ELF-1 (cell line): Measurements from ENCODE around the gene SIRPG.
"Not testable (repeated sequence)": the region's sequence is repeated elsewhere in the genome, so short reads cannot be mapped to it uniquely, and the experiment has no call there.

ENCODE experiments used
- DNase-seq: peaks from one replicate; pipeline ENCODE4 v3.0.0-alpha.2; 2016; ENCODE audit warnings: low read depth, low spot score

Gene SIRPG

GRCh38 chr20:1671891-1672669 lies 14.5 kb upstream of the SIRPG start:
- DNase-seq = no peak

- DNase-seq = no peak
Observed at GRCh38 chr20:1669304-1669703, 11.7 kb upstream of the SIRPG start.

DNA sequence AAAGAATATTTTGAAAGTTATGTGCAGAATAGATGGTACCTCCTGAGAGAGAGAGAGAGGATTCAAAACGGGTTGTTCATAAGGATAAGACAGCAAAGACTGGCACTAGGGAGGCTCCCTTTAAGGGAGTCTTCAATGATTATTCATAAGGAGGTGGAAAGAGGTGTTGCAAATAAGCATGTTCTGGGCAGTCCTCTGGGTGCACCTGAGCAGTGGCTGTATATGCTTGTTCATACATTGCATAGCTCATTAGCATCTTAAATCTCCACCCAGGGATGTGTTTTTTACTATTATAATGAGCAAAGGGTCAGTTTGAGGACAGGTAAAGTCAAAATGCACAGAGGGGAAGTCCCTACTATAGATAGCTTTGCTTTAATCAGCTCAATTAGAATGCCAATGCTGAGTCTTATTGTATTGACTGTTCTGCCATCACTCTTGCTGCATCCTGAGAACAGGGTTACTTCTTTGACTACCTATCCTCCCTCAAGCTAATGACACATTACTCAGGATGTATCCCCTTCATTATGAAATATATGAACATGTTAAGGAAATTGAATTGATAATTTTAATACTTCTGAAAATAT lies 10.0 kb upstream of the SIRPG start:
- no peak for DNase-seq

GRCh38 chr20:1666802-1667201 lies 9.2 kb upstream of the SIRPG start:
- DNase-seq = no peak

GRCh38 chr20:1665345-1665744 lies 7.8 kb upstream of the SIRPG start:
- no peak for DNase-seq

GRCh38 chr20:1664911-1665310 lies 7.3 kb upstream of the SIRPG start:
- DNase-seq = no peak

DNA sequence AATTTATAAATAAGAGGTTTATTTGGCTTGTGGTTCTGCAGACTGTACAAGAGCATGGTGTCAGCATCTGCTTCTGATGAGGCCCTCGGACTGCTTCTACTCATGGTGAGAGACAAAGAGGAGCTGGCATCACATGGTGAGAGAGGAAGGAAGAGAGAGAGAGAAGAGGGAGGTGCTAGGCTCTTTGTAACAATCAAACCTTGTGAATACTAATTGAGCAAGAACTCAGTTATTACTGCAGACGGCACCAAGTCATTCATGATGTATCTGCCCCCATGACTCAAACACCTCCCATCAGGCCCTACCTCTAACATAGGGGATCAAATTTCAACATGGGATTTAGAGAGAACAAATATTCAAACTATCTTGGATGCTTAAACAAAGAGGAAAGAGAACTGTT lies 6.3 kb upstream of the SIRPG start:
- no peak for DNase-seq

- no peak for DNase-seq
Observed at GRCh38 chr20:1661542-1662299, 4.1 kb upstream of the SIRPG start.

DNA sequence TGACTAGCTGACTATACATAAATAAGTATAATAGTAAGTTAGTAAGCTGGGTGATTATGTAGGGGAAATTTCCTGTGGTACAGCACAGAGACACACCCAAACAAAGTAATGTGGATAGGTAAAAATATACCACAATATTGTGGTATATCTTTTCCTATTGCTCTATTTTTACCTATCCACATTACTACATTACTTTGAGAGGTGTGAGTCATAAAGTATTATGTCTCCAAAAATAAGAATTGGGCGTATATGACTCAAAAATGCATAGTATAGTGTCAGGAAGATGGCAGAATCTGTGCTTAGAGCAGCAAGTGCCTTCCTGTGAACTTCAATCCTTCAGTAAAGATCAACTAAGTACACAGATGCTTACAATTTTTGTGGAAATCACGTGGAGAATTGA lies 2.7 kb upstream of the SIRPG start:
- DNase-seq = no peak

GRCh38 chr20:1656844-1657243 lies 735 bp downstream of the SIRPG start:
- no peak for DNase-seq

- no peak for DNase-seq
Observed at GRCh38 chr20:1654996-1655395, 2.6 kb downstream of the SIRPG start.

DNA sequence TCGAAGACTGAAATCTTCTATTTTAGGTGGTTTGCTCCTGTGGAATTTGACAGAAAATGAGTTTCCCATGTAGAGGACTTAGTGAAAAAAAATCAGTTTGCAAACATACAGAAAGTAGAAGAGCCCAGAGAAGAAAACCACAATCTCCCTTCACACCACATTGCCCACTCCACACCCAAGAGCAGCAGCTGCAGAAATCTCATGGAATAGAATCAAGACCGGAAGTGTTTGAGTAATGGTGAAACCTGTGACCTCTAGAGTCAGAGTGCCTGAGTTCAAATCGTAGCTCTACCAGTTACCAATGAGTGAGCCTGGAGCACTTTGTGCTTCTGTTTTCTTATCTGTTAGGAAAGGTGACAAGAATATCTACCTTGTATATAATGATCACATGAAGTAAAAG lies 4.6 kb downstream of the SIRPG start:
- no peak for DNase-seq

DNA sequence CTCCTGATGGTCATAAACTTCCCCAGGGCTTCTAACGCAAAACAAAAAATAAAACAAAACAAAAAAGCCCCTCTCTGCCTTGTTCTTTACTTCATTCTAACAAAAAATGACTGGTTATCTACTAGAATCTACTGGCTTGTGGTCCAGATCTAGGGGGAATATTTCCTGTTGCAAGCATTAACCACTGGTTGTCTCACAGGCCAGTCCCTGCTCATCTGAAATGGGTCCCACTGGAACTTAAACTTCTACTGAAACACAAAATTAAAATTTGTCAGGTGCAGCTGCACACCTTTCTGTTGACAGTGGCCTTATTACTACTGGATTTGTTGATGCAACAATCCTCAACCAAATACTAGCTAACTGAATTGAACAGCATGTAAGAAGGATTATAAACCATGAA lies 5.5 kb downstream of the SIRPG start:
- DNase-seq = no peak

DNA sequence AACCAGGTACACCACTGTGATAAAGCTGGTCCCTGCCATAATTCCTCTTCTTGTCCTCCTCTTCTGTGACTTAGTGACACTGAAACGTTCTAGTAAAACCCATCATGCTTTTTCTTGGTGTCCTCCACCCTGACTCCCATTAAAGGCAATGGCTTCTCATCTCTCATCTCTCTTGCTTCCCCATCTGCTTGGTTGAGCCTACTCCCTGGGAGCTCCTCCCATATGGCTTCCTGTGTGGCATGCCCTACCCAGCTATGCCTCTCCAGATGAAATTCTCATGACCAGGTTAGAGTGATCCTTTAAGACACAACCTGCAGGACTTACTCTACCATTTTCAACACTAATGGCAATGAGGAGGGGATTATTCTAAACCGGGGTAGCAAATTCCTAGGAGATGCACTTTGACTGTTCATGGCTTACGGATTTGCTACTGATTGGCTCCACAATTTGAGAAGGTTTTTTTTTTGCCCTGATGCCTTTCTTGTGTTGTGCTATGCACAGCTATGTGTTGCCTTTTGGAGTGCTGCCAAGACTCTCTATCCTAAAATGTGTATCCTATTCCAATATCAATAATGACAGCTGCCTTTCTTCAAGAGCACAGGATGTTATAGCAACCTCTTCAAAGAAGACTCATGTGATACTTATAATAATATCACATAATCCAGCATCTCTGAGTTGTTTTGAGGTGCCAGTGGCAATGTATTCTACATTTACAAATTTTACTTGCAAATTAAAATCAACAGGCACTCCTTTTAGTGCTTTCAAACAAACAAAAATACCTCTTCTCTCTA lies 6.1 kb downstream of the SIRPG start:
- no peak for DNase-seq

DNA sequence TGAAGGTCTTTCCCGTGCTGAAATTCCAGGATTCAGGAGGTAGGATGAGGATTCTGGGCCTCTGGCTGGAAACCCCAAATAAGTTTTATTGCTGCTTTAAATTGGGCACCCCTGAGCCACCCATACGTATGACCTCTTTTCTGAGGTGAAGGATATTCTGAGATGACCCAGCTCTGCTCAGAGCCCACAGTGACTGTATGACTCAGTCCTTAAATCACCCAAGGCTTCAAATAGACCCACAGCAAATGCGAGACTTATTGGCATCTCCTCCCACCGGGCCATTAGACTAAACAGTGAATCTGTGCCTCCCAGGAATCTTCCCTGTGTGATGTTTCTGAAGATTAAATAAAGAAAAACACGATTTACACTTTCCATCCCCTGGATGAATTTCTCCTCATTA lies 9.5 kb downstream of the SIRPG start:
- no peak for DNase-seq

- no peak for DNase-seq
Observed at GRCh38 chr20:1646975-1647431, 10.6 kb downstream of the SIRPG start.

- DNase-seq = no peak
Observed at GRCh38 chr20:1644101-1644962, 13.2 kb downstream of the SIRPG start.

DNA sequence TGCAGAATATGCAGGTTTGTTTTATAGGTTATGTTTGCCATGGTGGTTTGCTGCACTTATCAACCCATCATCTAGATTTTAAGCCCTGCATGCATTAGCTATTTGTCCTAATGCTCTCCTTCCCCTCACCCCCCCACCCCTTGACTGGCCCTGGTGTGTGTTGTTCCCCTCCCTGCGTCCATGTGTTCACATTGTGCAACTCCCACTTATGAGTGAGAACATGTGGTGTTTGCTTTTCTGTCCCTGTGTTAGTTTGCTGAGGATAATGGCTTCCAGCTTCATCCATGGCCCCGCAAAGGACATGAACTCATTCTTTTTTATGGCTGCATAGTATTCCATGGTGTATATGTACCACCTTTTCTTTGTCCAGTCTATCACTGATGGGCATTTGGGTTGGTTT lies 18.9 kb downstream of the SIRPG start:
- not testable (repeated sequence) for DNase-seq

DNA sequence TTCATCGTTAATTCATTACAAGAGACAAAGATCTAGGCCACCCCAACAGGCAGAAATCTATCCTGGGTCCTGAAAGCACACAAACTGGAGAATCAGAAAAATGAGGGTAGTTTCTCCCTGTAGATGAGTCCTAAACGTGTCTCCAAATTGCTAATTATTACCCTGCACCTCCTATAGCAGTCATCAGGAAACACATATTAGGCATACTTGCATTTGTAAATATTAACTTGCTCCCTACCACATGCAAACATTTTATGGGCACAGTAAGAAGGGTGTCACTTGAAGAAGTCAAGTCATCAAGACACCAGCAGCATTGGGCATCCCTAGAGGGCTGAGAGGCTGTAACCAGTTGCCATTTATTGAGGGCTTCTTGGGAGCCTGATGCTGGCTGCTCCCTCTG lies 19.8 kb downstream of the SIRPG start:
- DNase-seq = no peak

- no peak for DNase-seq
Observed at GRCh38 chr20:1637226-1637625, 20.4 kb downstream of the SIRPG start.

DNA sequence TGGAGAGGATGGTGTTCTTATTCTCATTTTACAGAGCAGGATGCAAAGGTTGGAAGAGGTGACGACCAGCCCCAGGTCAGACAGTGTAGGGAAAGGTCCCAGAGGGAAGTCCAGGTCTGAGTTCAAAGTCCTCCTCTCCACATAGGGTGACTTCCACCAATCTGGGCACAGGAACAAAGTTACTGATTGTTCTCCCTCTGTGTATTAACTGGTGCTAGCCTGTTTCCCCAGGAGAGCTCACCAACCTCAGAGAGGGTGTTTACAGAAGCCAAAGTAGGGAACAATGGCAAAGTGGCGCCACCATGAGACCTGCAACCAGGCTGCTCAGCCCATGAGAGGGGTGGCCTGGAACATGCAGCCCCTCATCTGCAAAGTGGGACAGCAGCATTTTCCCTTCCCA lies 21.0 kb downstream of the SIRPG start:
- no peak for DNase-seq
